RKO (cell line): ENCODE measurements around the gene CFAP410.

Experiments used
- DNase-seq: peaks from one replicate; pipeline ENCODE4 v3.0.0-alpha.2; 2016; ENCODE audit warnings: low spot score

Gene CFAP410

GRCh38 chr21:44316277-44316900, 22.8 kb downstream of the CFAP410 start:
- DNase-seq = no peak

- DNase-seq = no peak
These were observed 23.4 kb downstream of the CFAP410 start for GRCh38 chr21:44315691-44316203.

GRCh38 chr21:44314561-44314960, 24.6 kb downstream of the CFAP410 start:
- no peak for DNase-seq

GRCh38 chr21:44314128-44314527, 25.1 kb downstream of the CFAP410 start:
- no peak for DNase-seq

DNA sequence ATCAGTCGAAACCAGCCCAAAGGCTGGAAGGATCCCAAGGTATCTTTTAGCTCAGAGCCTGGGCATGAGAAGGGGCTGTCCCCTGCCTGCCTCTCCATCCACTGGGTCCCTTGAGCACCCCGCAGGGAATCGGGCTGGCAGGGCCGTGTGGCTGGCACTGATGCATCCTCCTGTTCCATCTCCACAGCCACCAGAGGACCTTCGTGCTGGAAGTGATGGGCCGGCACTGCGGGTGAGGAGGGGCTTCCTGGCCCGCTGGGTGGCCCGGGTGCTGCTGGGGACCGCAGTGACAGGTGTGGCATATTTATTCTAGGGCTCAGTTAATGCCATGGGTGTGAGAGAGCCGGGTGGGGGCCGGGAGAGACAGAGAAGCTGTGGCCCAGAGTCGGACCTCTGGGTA, 25.7 kb downstream of the CFAP410 start:
- DNase-seq = no peak

- DNase-seq = no peak
These were observed 26.5 kb downstream of the CFAP410 start for GRCh38 chr21:44312716-44313115.

- no peak for DNase-seq
These were observed 27.1 kb downstream of the CFAP410 start for GRCh38 chr21:44312089-44312488.

- no peak for DNase-seq
These were observed 28.3 kb downstream of the CFAP410 start for GRCh38 chr21:44310628-44311507.

- no peak for DNase-seq
These were observed 32.1 kb downstream of the CFAP410 start for GRCh38 chr21:44306936-44307704.

GRCh38 chr21:44305691-44306090, 33.5 kb downstream of the CFAP410 start:
- no peak for DNase-seq

- peak; percentile 32 for DNase-seq
These were observed 34.3 kb downstream of the CFAP410 start for GRCh38 chr21:44304877-44305293.

DNA sequence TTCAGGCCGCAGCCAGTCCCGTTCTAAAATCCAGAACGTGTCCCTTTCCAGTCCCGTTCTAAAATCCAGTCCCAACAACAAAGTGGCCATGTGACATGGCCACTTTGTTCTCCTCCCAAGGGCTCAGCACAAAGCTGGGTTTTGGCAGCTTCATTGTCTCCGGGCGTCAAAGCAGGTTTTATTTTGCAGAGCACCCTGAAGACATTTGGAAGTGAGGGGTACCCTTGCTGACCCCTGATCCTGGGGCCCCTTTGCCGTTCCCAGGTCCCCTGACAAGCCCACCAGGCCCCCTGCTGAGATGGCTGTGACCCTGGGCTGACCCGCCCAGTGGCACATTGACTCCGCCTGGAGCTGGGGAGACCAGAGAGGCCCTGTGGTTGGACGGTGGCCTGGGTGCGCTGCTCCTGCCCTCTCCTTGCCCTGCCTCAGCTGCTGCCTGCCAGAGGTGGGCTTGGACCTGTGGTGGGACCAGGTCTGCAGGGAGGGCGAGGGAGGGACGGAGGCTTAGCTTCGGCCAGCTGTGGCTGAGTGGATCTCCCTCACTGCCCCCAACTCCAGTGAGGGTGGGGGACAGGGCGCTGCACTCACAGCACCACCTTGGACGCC, 35.1 kb downstream of the CFAP410 start:
- no peak for DNase-seq

DNA sequence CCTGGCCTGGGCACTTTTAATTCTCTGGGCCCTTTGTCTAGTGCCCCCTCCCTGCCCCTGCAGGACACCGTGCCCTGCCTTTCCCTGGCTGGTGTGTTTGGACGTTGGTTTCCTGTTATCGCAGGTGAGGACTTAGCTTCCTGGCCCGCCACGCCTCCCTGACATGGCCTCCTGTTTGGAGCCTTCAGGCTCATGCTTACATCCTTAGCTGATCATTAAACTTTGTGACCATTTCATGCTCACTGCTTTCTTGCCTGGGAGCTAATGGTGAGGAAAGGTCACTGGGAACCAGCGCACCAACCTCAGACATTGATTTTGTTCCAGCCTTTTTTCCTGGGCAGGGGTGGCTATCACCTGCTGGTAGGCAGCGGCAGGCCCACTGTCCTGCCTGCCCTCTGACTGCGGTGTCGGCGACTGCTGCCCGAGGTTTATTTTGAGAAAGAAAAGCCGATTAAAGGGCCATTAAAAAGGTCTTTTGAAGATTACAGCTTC, 35.7 kb downstream of the CFAP410 start:
- no peak for DNase-seq

DNA sequence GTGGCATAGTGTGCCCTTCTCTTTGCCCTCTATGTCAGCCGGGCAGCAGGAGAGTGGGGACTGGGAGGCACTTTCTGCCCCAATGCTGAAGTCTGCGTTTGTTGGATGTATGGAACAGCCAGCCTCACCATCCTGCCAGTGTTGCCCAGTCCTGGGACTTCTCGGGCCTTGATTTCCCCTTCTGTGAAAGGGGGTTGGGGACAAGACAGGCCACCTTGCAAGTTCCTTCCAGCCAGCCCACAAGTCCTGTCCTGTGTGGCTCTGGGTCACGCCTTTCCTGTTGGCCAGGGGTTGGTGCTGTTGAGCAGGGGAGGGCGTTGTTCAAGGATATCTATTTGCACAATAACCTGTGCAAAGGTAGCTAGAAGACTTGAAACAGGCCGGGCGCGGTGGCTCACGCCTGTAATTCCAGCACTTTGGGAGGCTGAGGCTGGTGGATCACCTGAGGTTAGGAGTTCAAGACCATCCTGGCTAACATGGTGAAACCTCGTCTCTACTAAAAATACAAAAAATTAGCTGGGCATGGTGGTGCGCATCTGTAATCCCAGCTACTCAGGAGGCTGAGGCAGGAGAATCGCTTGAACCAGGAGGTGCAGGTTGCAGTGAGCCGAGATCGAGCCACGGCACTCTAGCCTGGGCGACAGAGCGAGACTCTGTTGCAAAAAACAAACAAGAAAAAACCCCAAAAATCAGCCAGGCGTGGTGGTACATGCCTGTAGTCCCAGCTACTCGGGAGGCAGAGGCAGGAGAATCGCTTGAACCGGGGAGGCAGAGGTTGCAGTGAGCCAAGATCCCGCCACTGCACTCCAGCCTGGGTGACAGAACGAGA, 36.4 kb downstream of the CFAP410 start:
- peak; percentile 23 for DNase-seq

DNA sequence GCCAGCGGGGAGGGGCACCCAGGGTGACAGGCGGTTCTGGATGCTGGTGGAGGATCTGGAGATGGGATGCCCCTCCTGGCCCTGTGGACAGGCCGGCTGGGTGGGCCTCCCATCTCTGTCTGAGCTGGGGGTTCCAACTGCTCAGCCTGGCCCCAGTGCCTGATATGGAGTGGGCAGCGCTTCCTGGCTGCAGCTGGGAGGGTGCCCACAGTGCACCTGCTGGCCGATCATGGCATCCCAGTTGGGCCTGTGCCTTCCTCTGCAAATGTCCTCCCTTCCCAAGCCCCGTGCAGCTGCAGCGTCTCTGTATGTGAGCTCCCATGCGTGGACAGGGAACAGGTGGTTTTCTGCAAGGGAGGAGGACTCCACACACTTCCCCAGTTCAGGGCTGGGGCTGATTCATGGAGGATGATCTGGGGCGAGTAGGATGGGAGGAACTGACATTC, 37.2 kb downstream of the CFAP410 start:
- no peak for DNase-seq

DNA sequence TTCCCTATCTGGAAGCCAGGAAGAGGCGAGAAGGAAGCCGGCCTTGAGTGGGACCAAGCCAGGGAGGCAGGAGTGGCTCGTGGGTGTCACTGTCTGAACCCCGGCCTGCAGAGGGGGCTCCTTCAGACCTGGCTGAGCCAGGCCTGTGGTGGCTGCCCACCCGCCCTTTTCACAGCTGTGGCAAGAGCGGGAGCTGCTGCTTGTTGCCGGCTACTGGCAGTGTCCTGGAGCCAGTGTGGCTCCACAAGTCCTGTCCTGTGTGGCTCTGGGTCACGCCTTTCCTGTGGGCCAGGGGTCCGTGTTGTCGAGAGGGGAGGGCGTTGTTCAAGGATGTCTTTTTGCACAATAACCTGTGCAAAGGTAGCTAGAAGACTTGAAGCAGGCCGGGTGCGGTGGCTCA, 38.0 kb downstream of the CFAP410 start:
- no peak for DNase-seq

- DNase-seq = peak; percentile 57
These were observed 38.8 kb downstream of the CFAP410 start for GRCh38 chr21:44300262-44300959.

GRCh38 chr21:44299458-44300261, 39.5 kb downstream of the CFAP410 start, which contains the start of gene PFKL:
Gene PFKL (plus strand): TSS chr21:44300053. CDS start chr21:44300106, 53 bp downstream.
- peak; percentile 64 for DNase-seq

DNA sequence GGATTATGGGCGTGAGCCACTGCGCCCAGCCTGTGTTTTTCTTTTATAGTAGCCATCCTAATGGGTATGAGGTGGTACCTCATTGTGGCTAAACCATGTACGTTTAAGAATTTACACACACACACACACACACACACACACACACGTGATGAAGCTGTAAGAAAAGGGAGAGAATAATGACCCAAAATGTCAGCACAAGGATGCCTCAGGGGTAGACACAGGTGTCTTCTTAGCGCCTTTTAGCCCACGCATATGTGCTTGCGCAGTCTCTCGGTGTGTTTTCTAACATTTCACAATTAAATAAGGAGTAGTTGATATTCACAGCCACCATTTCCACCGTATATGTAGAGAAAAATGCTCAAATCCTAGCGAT, 40.1 kb downstream of the CFAP410 start:
- DNase-seq = peak; percentile 24
